ENCODE data around the gene CHCHD6. TPM values are rescaled to one million over a fixed set of nuclear protein-coding genes. Genes with fewer than 3 reads are reported as not detected.

CHCHD6 gene
- total RNA-seq, 2 experiments from 2014 or later, result 8.7 to 9.3 TPM

DNA sequence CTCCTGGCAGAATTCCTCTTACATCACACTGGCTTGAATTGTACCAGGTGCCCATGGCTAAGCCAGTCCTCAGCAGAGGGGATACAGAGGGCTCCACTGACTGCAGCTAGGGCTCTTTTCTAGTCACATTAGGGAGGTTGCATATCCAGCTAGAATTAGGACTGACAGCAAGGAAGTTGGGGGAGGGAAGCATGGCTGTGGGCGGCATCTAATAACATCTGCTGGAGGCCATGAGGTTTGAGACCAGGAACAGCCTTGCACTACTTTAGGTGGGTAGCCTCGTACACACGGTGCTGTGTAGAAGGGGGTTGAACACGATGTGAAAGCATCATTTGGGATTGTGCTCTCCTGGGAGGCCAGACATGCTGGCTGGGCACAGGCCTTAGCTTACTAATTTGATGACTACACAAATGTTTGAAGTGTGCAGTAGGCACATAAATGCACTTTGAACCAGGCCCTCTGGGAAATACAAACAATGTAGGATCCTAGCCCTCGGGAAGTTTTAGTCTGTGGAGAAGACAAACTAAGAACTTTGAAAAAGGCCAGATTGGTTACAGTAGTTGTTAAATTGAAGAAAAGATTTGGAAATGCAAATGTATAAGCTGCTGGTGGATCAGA is 30.2 kb downstream of the CHCHD6 start:
- Mint-ChIP-seq H3K9me3 (peaks cover 6% of the 10 kb centered on the region), H3K27me3 (no peaks in the 10 kb centered on the region), H3K36me3 (ENCODE audit: low read depth) (peaks cover 82% of the 10 kb centered on the region), H3K4me3 (no peak overlapping the region), H3K4me1 (ENCODE audit: low read depth) (peaks cover 4% of the 10 kb centered on the region), H3K27ac (no peak overlapping the region)
- H3K9me3 ChIP-seq (ENCODE audit: control insufficient read depth in 1 of 2, insufficient read depth in 1 of 2, low read length in 2 of 2), result peaks cover 0 to 4% of the 10 kb centered on the region in 2 experiments
- ATAC-seq (ENCODE audit: poor library complexity) (no peak), DNase-seq (peak in 1 of 14 experiments; percentile 2)
- CTCF ChIA-PET, result no interaction called here
- peaks cover 16% of the 10 kb centered on the region for H3K36me3 ChIP-seq (ENCODE audit: insufficient read depth, low read length)
- POLR2A ChIA-PET, result no interaction called here
- H3K27me3 ChIP-seq (ENCODE audit: control insufficient read depth in 1 of 2, insufficient read depth in 2 of 2, low read length in 2 of 2), result no peaks in the 10 kb centered on the region
- intact Hi-C loops (cut with DNase I, micrococcal nuclease), result no loop called here
- TF ChIP-seq, protein P1, sequence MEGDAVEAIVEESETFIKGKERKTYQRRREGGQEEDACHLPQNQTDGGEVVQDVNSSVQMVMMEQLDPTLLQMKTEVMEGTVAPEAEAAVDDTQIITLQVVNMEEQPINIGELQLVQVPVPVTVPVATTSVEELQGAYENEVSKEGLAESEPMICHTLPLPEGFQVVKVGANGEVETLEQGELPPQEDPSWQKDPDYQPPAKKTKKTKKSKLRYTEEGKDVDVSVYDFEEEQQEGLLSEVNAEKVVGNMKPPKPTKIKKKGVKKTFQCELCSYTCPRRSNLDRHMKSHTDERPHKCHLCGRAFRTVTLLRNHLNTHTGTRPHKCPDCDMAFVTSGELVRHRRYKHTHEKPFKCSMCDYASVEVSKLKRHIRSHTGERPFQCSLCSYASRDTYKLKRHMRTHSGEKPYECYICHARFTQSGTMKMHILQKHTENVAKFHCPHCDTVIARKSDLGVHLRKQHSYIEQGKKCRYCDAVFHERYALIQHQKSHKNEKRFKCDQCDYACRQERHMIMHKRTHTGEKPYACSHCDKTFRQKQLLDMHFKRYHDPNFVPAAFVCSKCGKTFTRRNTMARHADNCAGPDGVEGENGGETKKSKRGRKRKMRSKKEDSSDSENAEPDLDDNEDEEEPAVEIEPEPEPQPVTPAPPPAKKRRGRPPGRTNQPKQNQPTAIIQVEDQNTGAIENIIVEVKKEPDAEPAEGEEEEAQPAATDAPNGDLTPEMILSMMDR (IDR thresholded peaks at IDR 0.05), result no peak
- no peak overlapping the region for H3K27ac ChIP-seq (ENCODE audit: low read depth in 1 of 2, low read length in 2 of 2)
- peaks cover 9% of the 10 kb centered on the region for H3K4me1 ChIP-seq (ENCODE audit: insufficient read depth, low read length)
- no peak overlapping the region for H3K4me3 ChIP-seq (ENCODE audit: low read length)

DNA sequence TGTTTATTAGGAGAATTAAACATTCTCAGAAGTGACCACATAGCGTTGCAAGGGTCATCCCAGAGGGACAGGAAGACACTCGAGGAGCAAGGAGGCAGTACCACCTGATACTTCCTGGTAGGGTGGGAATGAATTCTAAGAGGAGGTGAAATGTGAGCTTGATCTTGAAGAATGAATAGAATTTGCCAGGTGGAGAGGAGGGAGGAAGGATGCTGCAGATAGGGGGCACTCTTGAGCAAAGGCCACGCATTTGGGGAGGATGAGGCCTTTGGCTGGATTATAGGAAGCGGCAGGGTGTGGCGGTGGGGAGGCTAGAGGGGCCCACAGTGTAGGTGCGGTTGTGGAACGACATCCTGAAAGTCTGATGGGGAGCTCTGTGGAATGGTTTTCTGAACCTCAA is 33.5 kb downstream of the CHCHD6 start:
- H3K4me3 ChIP-seq (ENCODE audit: low read length), result no peak overlapping the region
- TF ChIP-seq, protein P1 (IDR thresholded peaks at IDR 0.05), result no peak
- ATAC-seq (ENCODE audit: poor library complexity) (no peak), DNase-seq (no peak)
- CTCF ChIA-PET, result interaction anchor here (1.7 kb wide), 1 partner anchor 13 kb away, joined by 3 read pairs; no protein-coding TSS in a partner anchor
- H3K4me3 Mint-ChIP-seq, result no peak overlapping the region
- H3K9me3 Mint-ChIP-seq, result peaks cover 6% of the 10 kb centered on the region
- H3K36me3 ChIP-seq (ENCODE audit: insufficient read depth, low read length), result peaks cover 19% of the 10 kb centered on the region
- H3K4me1 Mint-ChIP-seq (ENCODE audit: low read depth), result no peaks in the 10 kb centered on the region
- no peak overlapping the region for H3K27ac ChIP-seq (ENCODE audit: low read depth in 1 of 2, low read length in 2 of 2)
- no peaks in the 10 kb centered on the region for H3K27me3 ChIP-seq (ENCODE audit: control insufficient read depth in 1 of 2, insufficient read depth in 2 of 2, low read length in 2 of 2)
- H3K36me3 Mint-ChIP-seq (ENCODE audit: low read depth), result peaks cover 93% of the 10 kb centered on the region
- peaks cover 0 to 4% of the 10 kb centered on the region in 2 experiments for H3K9me3 ChIP-seq (ENCODE audit: control insufficient read depth in 1 of 2, insufficient read depth in 1 of 2, low read length in 2 of 2)
- H3K27me3 Mint-ChIP-seq, result no peaks in the 10 kb centered on the region
- intact Hi-C loops (cut with DNase I, micrococcal nuclease), result no loop called here
- POLR2A ChIA-PET, result no interaction called here
- no peaks in the 10 kb centered on the region for H3K4me1 ChIP-seq (ENCODE audit: insufficient read depth, low read length)
- H3K27ac Mint-ChIP-seq, result no peak overlapping the region

DNA sequence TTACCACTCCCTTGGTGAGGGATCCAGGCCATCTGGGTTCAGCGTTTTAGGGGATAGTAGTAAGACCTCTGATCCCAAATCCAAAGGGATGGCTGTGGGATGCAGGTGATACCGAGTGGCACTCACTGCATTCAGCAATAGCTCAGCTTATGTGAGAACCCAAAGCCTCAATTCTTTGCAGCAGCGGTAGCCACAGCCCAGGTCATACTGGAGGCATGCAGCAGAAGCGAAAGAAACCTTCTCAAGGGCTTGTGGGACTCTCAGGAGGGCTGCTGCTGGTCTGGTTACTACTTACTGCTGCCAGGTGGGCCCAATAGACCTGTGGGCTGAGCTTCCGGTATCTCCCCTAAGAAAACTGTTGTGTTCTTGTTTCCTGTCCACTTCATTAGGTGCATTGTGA is 38.0 kb downstream of the CHCHD6 start:
- ChIA-PET CTCF (no interaction called here), POLR2A (no interaction called here)
- Mint-ChIP-seq H3K4me1 (ENCODE audit: low read depth) (no peaks in the 10 kb centered on the region), H3K27ac (no peak overlapping the region), H3K27me3 (no peaks in the 10 kb centered on the region), H3K4me3 (no peak overlapping the region), H3K9me3 (peaks cover 6% of the 10 kb centered on the region), H3K36me3 (ENCODE audit: low read depth) (peaks cover 51% of the 10 kb centered on the region)
- Histone ChIP-seq H3K27me3 (ENCODE audit: control insufficient read depth in 1 of 2, insufficient read depth in 2 of 2, low read length in 2 of 2) (no peaks in the 10 kb centered on the region), H3K36me3 (ENCODE audit: insufficient read depth, low read length) (peaks cover 12% of the 10 kb centered on the region), H3K4me3 (ENCODE audit: low read length) (no peak overlapping the region), H3K9me3 (ENCODE audit: control insufficient read depth in 1 of 2, insufficient read depth in 1 of 2, low read length in 2 of 2) (peaks cover 0 to 4% of the 10 kb centered on the region in 2 experiments), H3K27ac (ENCODE audit: low read depth in 1 of 2, low read length in 2 of 2) (no peak overlapping the region), H3K4me1 (ENCODE audit: insufficient read depth, low read length) (no peaks in the 10 kb centered on the region)
- DNase-seq, result no peak
- no peak for ATAC-seq (ENCODE audit: poor library complexity)
- TF ChIP-seq, protein P1 (IDR thresholded peaks at IDR 0.05), result no peak
- intact Hi-C loops (cut with DNase I, micrococcal nuclease), result no loop called here
